ENCODE measurements around the gene SELENOO. TPM values are rescaled to one million over a fixed set of nuclear protein-coding genes. Genes with fewer than 3 reads are reported as not detected.
A peak's percentile ranks its signal among the peaks of the same experiment; 100 is the strongest.

Gene SELENOO
- total RNA-seq, 1 experiment from 2014 or later, result 12.8 TPM

DNA sequence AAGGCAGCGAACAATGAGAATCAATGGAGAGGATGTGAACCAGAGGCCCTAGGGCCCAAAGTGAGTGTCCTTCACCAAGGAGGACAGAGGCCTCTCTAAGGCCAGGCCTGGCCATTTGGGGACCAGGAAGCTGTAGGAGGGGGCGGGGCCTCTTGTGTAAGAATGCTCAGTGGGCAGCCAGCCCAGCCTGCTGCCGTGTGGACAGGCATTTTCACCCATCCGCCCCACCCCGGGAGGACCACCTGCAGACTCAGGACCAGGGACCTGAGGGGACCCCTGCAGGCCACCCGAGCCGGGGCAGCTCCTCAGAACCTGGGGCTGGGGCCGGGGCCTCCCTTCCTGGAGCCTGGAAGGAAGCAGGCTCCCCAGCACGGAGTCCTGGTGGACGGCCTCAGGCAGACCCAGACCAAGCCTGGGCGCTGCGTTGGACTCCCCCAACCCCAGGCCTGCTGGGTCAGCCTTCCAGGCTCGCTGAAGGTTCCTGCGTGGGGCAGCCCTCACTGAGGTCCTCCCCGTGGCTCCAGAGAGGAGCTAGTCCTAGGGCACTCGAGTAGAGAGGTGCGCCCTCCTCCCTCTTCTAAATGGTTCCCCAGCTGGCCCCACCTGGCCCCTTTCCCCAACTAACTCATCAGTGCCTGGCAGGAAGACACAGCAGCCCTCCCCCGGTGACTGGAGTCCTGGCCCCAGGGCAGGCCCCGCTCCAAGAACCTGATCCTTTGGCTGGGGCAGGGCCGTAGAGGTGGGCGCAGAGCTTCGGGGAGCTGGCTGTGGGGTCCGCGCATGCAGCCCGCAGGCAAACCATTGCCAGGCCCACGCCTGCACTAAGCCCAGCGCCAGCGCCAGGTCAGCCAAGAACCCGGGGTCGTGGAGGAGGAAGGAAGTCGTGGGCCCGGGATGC, 16.6 kb upstream of the SELENOO start:
- DNase-seq (ENCODE audit: extremely low read depth, low read depth), result no peak

DNA sequence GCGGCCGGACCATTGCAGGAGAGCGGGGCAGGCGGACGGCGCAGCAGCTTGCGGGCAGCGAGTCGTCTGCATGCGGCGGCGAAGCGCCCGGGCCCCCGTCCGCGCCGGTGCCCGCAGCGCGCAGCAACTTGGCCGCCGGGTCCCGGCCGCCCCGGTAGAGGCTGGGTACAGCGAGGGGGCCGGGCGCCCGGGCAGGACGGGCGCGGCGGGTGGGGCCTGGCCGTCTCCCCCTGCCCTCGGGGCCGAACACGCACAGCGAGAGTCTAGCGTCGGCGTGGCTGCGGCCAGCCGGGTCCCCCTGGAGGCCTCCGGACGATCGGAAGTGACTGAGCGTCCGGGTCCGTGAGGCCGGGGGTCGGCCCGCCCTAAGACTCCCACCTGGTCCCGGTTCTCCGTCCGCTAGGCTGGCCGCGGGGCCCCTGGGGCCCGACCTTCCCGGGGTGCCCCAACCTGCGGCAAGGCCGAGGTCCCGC, 15.9 kb upstream of the SELENOO start:
- DNase-seq (ENCODE audit: extremely low read depth, low read depth), result no peak

- peak; percentile 79 for DNase-seq (ENCODE audit: extremely low read depth, low read depth)
Measured at GRCh38 chr22:50185375-50186087, 15.3 kb upstream of the SELENOO start, which contains the start of gene TRABD. TSS of gene TRABD (plus strand) at chr22:50185913. CDS start at chr22:50193061, 7,148 bp downstream.

DNA sequence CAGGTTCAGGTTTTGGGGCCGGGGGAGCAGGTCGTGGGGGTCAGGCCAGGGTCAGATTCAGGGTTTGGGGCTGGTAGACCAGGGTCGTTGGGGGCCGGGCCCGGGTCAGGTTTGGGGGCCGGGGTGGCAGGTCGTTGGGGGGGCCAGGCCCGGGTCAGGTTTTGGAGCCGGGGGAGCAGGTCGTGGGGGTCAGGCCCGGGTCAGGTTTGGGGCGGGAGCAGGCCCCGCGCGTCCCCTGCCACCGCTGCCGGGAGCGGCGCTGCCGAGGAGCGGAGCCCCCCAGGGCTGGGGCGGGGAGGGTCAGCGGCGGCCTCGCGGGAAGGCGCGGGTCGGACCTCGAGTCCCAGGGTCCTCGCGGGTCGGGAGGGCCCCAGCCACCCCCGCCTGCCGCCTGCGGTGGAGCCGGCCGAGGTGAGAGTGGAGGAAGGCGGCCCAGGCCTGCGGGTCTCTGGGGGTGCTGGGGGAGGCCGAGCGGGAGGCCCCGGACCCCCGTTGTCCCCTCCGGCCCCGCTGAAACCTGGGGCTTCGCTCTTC, 14.6 kb upstream of the SELENOO start:
- DNase-seq (ENCODE audit: extremely low read depth, low read depth), result no peak

DNA sequence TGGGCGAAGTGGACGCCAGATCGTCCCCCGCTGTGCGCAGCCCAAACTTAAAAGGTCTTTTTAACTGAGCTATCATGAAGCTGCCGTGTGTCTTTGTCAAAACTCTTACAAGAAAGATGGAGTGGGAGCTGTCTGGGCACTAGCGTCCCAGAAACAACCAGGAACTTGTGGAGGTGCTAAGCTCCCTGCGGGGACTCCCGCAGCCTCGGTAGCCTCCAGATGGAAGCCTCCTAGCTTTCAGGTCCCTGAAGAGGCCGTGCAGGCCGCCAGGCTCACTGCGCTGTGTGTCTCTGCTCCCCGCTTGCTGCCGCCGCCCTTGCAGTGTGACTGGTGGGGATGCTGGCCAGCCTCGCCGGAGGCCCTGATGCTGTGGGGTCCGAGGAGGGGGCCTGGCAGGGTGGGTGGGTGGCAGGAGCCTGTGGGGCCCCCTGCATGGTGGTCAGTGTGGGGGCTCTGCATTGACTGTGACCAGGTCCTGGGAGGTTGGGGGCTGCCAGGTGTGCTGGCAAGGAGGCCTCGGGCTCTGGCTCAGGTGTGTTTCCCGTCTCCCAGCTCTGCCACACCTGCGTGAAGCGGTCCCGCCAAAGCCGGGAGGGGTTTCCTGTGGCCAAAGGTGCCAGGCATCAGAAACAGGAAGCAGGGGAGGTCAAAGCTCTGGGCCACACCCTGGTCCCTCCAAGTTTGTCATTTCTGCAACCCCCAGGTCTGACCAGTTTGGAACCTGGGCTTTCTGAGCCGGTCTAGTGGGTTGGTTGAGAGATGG, 13.9 kb upstream of the SELENOO start:
- DNase-seq (ENCODE audit: extremely low read depth, low read depth), result no peak

- no peak for DNase-seq (ENCODE audit: extremely low read depth, low read depth)
Measured at GRCh38 chr22:50188356-50188755, 12.5 kb upstream of the SELENOO start.

- DNase-seq (ENCODE audit: extremely low read depth, low read depth), result no peak
Measured at GRCh38 chr22:50189184-50189848, 11.5 kb upstream of the SELENOO start.

GRCh38 chr22:50189849-50190181, 11.0 kb upstream of the SELENOO start:
- no peak for DNase-seq (ENCODE audit: extremely low read depth, low read depth)

- DNase-seq (ENCODE audit: extremely low read depth, low read depth), result peak; percentile 40
Measured at GRCh38 chr22:50190182-50190940, 10.4 kb upstream of the SELENOO start.

DNA sequence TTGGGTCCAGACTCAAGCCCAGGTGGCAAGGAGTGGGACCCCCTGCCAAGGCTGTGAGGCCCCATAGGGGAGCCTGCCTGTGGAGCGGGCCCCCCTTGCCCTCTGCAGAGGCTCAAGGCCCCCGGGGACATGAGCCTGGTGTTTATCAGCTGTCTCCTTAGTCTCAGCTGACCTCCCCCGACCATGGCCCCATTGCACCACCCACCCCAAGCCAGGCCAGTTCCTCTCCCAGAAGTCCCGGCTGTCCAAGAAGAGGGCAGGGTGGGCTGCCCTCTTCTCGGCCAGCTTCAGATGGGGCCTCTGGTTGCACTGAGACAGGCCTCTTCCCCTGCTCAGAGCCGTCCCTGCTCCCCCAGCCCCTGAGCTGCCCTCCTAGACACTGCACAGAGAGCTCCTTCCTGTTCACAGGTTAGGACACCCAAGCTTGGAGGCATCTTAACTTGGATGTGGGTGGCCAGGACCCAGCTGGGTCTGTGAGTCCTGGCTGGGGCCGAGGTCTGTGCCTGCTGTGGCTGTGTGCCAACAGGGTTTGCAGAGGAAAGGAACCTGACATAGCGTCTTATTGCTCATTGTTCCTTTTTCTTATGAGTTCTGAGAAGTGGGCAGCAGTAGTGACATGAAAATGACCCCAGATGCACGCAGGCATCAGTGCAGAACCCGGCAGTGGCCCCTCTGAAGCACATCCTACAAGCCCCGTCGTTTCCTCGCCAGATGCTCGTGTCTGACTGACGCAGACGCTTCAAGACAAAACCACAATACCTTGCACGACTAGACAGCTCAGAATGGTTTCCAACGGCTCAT, 9.7 kb upstream of the SELENOO start:
- no peak for DNase-seq (ENCODE audit: extremely low read depth, low read depth)

DNA sequence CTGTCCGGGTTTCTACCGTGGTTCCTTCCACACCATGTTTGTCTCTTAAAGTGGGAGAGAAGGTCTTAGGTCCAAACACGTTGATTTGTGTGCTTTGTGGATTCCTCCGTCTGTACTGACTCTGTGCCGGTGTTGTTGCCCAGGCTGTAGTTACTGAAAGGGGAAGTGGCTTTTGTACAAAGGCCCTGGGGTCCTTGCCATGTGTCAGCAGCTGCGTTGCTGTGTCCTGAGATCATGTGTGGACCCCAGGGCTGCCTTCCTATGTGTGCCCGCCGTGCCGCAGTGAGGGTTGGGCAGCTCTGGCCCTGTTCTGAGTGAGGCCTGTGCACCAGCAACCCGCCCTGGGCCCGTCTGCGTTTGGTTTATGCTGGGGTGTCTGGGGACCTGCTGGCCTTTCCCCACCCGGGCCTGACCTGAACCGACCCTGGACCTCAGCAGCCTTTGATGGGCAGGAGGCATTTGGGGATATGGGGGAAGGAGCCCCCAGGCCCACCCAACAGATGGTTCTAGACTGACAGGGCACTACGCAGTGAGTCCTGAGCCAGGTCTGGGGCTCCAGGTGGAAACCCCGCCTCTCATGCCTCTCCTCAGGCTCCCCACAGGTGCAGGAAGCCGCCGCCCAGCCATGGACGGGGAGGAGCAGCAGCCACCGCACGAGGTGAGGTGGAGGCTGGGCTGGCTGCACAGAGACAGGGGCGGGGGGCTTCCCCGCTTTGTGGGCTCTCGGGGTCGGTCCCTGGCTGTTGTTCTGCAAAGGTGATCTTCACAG, 8.2 kb upstream of the SELENOO start:
- no peak for DNase-seq (ENCODE audit: extremely low read depth, low read depth)

DNA sequence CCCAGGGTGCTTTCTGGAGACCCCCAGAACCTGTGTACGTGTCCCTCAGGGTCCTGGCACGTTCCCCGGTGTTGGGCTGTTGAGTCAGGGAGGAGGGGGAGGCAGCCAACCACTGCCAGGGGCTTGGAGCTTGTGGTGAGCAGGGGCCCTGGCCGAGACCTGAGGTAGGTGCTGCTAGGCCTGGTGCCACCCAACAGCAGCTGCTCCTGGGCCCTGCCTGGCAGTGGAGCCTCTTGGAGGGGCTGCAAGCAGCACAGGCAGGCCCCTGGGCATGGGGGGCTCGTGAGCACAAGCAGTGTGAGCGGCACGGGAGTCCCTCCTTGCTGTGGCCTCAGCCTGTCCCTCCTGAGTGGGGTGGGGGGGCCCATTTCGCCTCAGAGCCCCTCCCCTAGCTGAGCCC, 7.2 kb upstream of the SELENOO start:
- DNase-seq (ENCODE audit: extremely low read depth, low read depth), result no peak

- DNase-seq (ENCODE audit: extremely low read depth, low read depth), result no peak
Measured at GRCh38 chr22:50194037-50194805, 6.6 kb upstream of the SELENOO start.

DNA sequence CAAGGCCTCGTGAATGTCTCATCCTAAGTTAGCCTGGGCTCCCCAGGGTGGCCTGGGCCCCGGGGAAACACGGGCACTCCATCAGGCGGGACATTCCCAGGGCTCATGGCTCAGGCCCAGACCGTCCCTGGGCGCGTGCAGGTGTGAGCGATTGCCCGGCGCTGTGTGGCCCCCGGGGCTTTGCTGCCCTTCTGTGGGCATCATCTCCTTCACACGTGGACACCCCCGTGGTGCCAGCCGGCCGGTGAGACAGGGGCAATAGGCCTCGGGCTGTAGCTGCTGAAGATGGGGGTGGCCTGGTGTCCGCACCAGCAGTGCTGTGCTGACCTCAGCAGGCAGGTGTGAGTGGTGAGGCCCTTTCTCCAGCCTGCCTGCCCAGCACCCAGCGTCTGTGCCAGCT, 4.6 kb upstream of the SELENOO start:
- DNase-seq (ENCODE audit: extremely low read depth, low read depth), result no peak

GRCh38 chr22:50197000-50197800, 3.6 kb upstream of the SELENOO start:
- no peak for DNase-seq (ENCODE audit: extremely low read depth, low read depth)

GRCh38 chr22:50197856-50198623, 2.8 kb upstream of the SELENOO start:
- no peak for DNase-seq (ENCODE audit: extremely low read depth, low read depth)
